Heart left ventricle (tissue), 13 donors: Measurements from ENCODE around the gene ZNF146.

Experiments used
- POLR2A ChIP-seq, 2 donors: fragments of 450-650 bp; IDR thresholded peaks; one replicate each; pipeline ENCODE4 v1.6.1; 2017; ENCODE audit warnings: antibody characterized with exemption in 2 of 2, mild to moderate bottlenecking in 2 of 2, moderate library complexity in 2 of 2
- TF ChIP-seq, protein P1 (sequence below), 12 donors: fragments of 200-600 bp; sonication (generic) in 4 of 12; IDR thresholded peaks; one replicate each; pipeline versions ENCODE4 v1.5.0 to v1.8.0; 2018 to 2022; ENCODE audit warnings: antibody characterized with exemption in 12 of 12, mild to moderate bottlenecking in 5 of 12
- donor health status: ischemic (EF 13 %, LVEDD 7.1; RV severe dilation, severe dysfunction).
- donor health status: DM: no; HTN: yes; CAD: no.
- donor health status: DM: no; HTN: no; CAD: no.
- donor health status: ischemic (EF 25% LVEDD 6.9; RV normal size, moderate dysfunction).
- donor health status: ischemic (EF 25% LVEDD 5.7; RV mildly dilated, moderate dysfunction).
- donor health status: ischemic (EF 35%, LVEDD 5.7; RV mildly dilated, moderate dysfunction).
- donor health status: nonischemic (EF 11% LVEDD 7.7; RV severe dilation, severe dysfunction).
- donor health status: DM: yes; HTN: yes; CAD: no.
- donor health status: PGD.
- donor health status: ischemic (EF 29% LVEDD 5.4; RV normal size, mild dysfunction).
- donor health status: nonischemic (EF 23%, LVEDD 6.1; RV moderate dilation, normal function).

GRCh38 chr19:36236304-36236945 is 21.5 kb downstream of the ZNF146 start:
- TF ChIP-seq, protein P1, sequence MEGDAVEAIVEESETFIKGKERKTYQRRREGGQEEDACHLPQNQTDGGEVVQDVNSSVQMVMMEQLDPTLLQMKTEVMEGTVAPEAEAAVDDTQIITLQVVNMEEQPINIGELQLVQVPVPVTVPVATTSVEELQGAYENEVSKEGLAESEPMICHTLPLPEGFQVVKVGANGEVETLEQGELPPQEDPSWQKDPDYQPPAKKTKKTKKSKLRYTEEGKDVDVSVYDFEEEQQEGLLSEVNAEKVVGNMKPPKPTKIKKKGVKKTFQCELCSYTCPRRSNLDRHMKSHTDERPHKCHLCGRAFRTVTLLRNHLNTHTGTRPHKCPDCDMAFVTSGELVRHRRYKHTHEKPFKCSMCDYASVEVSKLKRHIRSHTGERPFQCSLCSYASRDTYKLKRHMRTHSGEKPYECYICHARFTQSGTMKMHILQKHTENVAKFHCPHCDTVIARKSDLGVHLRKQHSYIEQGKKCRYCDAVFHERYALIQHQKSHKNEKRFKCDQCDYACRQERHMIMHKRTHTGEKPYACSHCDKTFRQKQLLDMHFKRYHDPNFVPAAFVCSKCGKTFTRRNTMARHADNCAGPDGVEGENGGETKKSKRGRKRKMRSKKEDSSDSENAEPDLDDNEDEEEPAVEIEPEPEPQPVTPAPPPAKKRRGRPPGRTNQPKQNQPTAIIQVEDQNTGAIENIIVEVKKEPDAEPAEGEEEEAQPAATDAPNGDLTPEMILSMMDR (IDR thresholded peaks at IDR 0.05): no peak
- no peak for TF ChIP-seq POLR2A (IDR thresholded peaks at IDR 0.05)
